ENCODE results near the gene ANKRD23. TPM values are rescaled to one million over a fixed set of nuclear protein-coding genes. Genes with fewer than 3 reads are reported as not detected.
A peak's percentile ranks its signal among the peaks of the same experiment; 100 is the strongest.

The ANKRD23 gene
- total RNA-seq, 1 donor from 2014 or later: 0.98 TPM

GRCh38 chr2:96883306-96883705 lies 39.5 kb upstream of the ANKRD23 start:
- Histone ChIP-seq H3K9me3 (no peaks in the 10 kb centered on the region), H3K4me1 (peaks cover 64% of the 10 kb centered on the region), H3K4me3 (no peak overlapping the region), H3K27me3 (no peaks in the 10 kb centered on the region), H3K27ac (peak overlapping the region; percentile 49), H3K36me3 (no peaks in the 10 kb centered on the region)
- intact Hi-C loops (cut with DNase I): no loop called here
- no peak for TF ChIP-seq POLR2AphosphoS5 (IDR thresholded peaks at IDR 0.05; ENCODE audit: insufficient read depth in 1 of 2, low read depth in 1 of 2)
- TF ChIP-seq CTCF (IDR thresholded peaks at IDR 0.05): no peak
- TF ChIP-seq POLR2A (IDR thresholded peaks at IDR 0.05): no peak
- DNase-seq (ENCODE audit: extremely low spot score in 2 of 2): no peak

DNA sequence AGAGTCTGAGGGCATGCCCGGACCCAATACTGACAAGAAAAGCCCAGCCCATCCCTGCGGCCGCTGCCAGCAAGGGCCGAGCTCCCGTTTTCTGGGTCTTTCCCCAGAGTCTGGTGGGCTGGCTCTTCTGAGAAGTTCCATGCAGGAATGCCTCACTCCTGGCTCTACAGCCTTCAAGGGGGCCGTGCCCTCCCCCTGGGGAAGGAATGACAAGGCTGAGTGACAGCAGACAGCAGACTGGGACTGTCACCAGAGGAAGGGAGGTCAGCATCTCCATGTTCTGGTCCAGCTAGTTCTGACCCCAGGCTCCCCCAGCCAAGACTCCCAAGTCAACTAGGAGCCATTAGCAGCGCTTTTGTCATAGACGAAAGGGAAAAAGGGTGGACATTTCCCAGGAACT lies 39.1 kb upstream of the ANKRD23 start:
- no peaks in the 10 kb centered on the region for H3K36me3 ChIP-seq
- DNase-seq (ENCODE audit: extremely low spot score in 2 of 2): no peak
- H3K4me3 ChIP-seq: no peak overlapping the region
- H3K9me3 ChIP-seq: no peaks in the 10 kb centered on the region
- H3K27me3 ChIP-seq: no peaks in the 10 kb centered on the region
- peaks cover 64% of the 10 kb centered on the region for H3K4me1 ChIP-seq
- intact Hi-C loops (cut with DNase I): no loop called here
- peak overlapping the region; percentile 49 for H3K27ac ChIP-seq
- TF ChIP-seq CTCF (IDR thresholded peaks at IDR 0.05) (no peak), POLR2A (IDR thresholded peaks at IDR 0.05) (no peak), POLR2AphosphoS5 (IDR thresholded peaks at IDR 0.05; ENCODE audit: insufficient read depth in 1 of 2, low read depth in 1 of 2) (no peak)

- H3K9me3 ChIP-seq: no peaks in the 10 kb centered on the region
- H3K4me3 ChIP-seq: no peak overlapping the region
- H3K27me3 ChIP-seq: no peaks in the 10 kb centered on the region
- TF ChIP-seq POLR2A (IDR thresholded peaks at IDR 0.05) (no peak), POLR2AphosphoS5 (IDR thresholded peaks at IDR 0.05; ENCODE audit: insufficient read depth in 1 of 2, low read depth in 1 of 2) (no peak), CTCF (IDR thresholded peaks at IDR 0.05) (no peak)
- H3K36me3 ChIP-seq: no peaks in the 10 kb centered on the region
- intact Hi-C loops (cut with DNase I): no loop called here
- peak overlapping the region; percentile 49 for H3K27ac ChIP-seq
- peaks cover 61% of the 10 kb centered on the region for H3K4me1 ChIP-seq
- DNase-seq (ENCODE audit: extremely low spot score in 2 of 2): no peak
Measured at GRCh38 chr2:96882230-96882629, 38.4 kb upstream of the ANKRD23 start.

- H3K4me1 ChIP-seq: peaks cover 55% of the 10 kb centered on the region
- TF ChIP-seq POLR2A (IDR thresholded peaks at IDR 0.05) (no peak), POLR2AphosphoS5 (IDR thresholded peaks at IDR 0.05; ENCODE audit: insufficient read depth in 1 of 2, low read depth in 1 of 2) (no peak), CTCF (IDR thresholded peaks at IDR 0.05) (no peak)
- intact Hi-C loops (cut with DNase I): no loop called here
- H3K36me3 ChIP-seq: no peaks in the 10 kb centered on the region
- peak overlapping the region; percentile 49 for H3K27ac ChIP-seq
- no peaks in the 10 kb centered on the region for H3K9me3 ChIP-seq
- no peak for DNase-seq (ENCODE audit: extremely low spot score in 2 of 2)
- no peak overlapping the region for H3K4me3 ChIP-seq
- H3K27me3 ChIP-seq: no peaks in the 10 kb centered on the region
Measured at GRCh38 chr2:96881349-96882195, 37.8 kb upstream of the ANKRD23 start.

DNA sequence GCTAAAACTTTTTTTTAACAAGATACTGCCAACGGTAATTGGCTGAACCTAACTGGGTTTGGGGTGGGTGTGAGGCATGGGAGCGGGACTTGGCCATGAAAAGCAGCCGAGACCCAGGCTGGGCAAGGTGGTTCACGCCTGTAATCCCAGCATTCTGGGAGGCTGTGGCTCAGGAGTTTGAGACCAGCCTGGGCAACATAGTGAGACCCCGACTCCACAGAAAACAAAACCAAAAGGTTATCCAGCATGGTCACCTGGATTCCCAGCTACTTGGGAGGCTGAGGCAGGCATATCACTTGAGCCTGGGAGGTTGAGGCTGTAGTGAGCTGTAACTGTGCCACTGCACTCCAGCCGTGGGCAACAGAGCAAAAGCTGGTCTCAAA lies 37.1 kb upstream of the ANKRD23 start:
- Histone ChIP-seq H3K27me3 (no peaks in the 10 kb centered on the region), H3K36me3 (no peaks in the 10 kb centered on the region), H3K4me1 (peaks cover 52% of the 10 kb centered on the region), H3K27ac (peak overlapping the region; percentile 49), H3K4me3 (no peak overlapping the region), H3K9me3 (no peaks in the 10 kb centered on the region)
- DNase-seq (ENCODE audit: extremely low spot score in 2 of 2): no peak
- intact Hi-C loops (cut with DNase I): no loop called here
- no peak for TF ChIP-seq POLR2A (IDR thresholded peaks at IDR 0.05)
- no peak for TF ChIP-seq CTCF (IDR thresholded peaks at IDR 0.05)
- TF ChIP-seq POLR2AphosphoS5 (IDR thresholded peaks at IDR 0.05; ENCODE audit: insufficient read depth in 1 of 2, low read depth in 1 of 2): no peak

All from vagina (tissue), 2 donors.